Measurements from ENCODE around the gene PAK4.

- TF ChIP-seq, protein P1, sequence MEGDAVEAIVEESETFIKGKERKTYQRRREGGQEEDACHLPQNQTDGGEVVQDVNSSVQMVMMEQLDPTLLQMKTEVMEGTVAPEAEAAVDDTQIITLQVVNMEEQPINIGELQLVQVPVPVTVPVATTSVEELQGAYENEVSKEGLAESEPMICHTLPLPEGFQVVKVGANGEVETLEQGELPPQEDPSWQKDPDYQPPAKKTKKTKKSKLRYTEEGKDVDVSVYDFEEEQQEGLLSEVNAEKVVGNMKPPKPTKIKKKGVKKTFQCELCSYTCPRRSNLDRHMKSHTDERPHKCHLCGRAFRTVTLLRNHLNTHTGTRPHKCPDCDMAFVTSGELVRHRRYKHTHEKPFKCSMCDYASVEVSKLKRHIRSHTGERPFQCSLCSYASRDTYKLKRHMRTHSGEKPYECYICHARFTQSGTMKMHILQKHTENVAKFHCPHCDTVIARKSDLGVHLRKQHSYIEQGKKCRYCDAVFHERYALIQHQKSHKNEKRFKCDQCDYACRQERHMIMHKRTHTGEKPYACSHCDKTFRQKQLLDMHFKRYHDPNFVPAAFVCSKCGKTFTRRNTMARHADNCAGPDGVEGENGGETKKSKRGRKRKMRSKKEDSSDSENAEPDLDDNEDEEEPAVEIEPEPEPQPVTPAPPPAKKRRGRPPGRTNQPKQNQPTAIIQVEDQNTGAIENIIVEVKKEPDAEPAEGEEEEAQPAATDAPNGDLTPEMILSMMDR (IDR thresholded peaks at IDR 0.05 in 2 of 3, conservative IDR thresholded peaks at IDR 0.05 in 1 of 3; ENCODE audit: borderline replicate concordance in 1 of 3, insufficient read depth in 1 of 3, low read depth in 2 of 3, low read length in 2 of 3), result no peak
- TF ChIP-seq REST (IDR thresholded peaks at IDR 0.05; ENCODE audit: low read depth) (no peak), RAD21 (IDR thresholded peaks at IDR 0.05; ENCODE audit: low read depth) (no peak), POLR2A (IDR thresholded peaks at IDR 0.05; ENCODE audit: borderline replicate concordance, extremely low read depth, insufficient read depth, insufficient read length) (no peak), POLR2AphosphoS5 (IDR thresholded peaks at IDR 0.05; ENCODE audit: low read depth, low read length) (no peak), MAX (IDR thresholded peaks at IDR 0.05) (peak; percentile 81)
Observed at GRCh38 chr19:39125199-39125553, 410 bp upstream of the PAK4 start.
